ENCODE measurements around the gene TMOD3. TPM values are rescaled to one million over a fixed set of nuclear protein-coding genes. Genes with fewer than 3 reads are reported as not detected.
A peak's percentile ranks its signal among the peaks of the same experiment; 100 is the strongest.

Gene TMOD3
- 24.0 TPM for polyA plus RNA-seq (2013, experiment 1 of 2)
- 24.4 TPM for polyA plus RNA-seq (2013, experiment 2 of 2)

GRCh38 chr15:51829376-51830275 is at the start of gene TMOD3:
TSS of gene TMOD3 (plus strand) at chr15:51829653. CDS start at chr15:51862885, 33,232 bp downstream.
- no peak within 1 kb of the TSS for H3K23ac ChIP-seq (ENCODE audit: low read length)
- H4K5ac ChIP-seq (ENCODE audit: low read length) = no peak within 1 kb of the TSS
- peak within 1 kb of the TSS; percentile 97 for H3K56ac ChIP-seq (ENCODE audit: low read length)
- DNase-seq = peak; percentile 95
- no peaks in the 10 kb centered on the region for H3K4me1 ChIP-seq (ENCODE audit: control insufficient read depth, low read depth, low read length)
- H3K27me3 ChIP-seq (ENCODE audit: insufficient read depth, low read length, poor library complexity) = no peaks in the 10 kb centered on the region
- peaks cover 27% of the 10 kb centered on the region for H3K79me2 ChIP-seq (ENCODE audit: control insufficient read depth, insufficient read depth, low read length)
- peak within 1 kb of the TSS; percentile 82 for H3K18ac ChIP-seq (ENCODE audit: low read length)
- WGBS (ENCODE audit: extremely low coverage, insufficient coverage, low lambda C conversion rate) = no CpG with 5 or more reads among the region's 89 CpGs
- H3K4ac ChIP-seq (ENCODE audit: low read depth, low read length) = peak within 1 kb of the TSS; percentile 75
- H3K27ac ChIP-seq (ENCODE audit: low read depth, low read length) = peak within 1 kb of the TSS; percentile 58
- H4K8ac ChIP-seq (ENCODE audit: low read depth, low read length) = peak within 1 kb of the TSS; percentile 59
- H2BK15ac ChIP-seq (replicated peaks; ENCODE audit: low read depth) = no peak within 1 kb of the TSS
- H3K9ac ChIP-seq (ENCODE audit: low read length) = peak within 1 kb of the TSS; percentile 89
- no peak within 1 kb of the TSS for H2BK5ac ChIP-seq (ENCODE audit: low read length)
- no peaks in the 10 kb centered on the region for H3K36me3 ChIP-seq (ENCODE audit: control insufficient read depth, insufficient read depth, low read length)
- H3K79me1 ChIP-seq (ENCODE audit: low read length) = peaks cover 2% of the 10 kb centered on the region
- peak within 1 kb of the TSS; percentile 49 for H3K4me3 ChIP-seq (ENCODE audit: low read length)
- no peak within 1 kb of the TSS for H2AK5ac ChIP-seq (ENCODE audit: low read length)
- H2BK120ac ChIP-seq (ENCODE audit: low read depth, low read length) = no peak within 1 kb of the TSS
- peak within 1 kb of the TSS; percentile 65 for H3K4me2 ChIP-seq (ENCODE audit: low read length)

DNA sequence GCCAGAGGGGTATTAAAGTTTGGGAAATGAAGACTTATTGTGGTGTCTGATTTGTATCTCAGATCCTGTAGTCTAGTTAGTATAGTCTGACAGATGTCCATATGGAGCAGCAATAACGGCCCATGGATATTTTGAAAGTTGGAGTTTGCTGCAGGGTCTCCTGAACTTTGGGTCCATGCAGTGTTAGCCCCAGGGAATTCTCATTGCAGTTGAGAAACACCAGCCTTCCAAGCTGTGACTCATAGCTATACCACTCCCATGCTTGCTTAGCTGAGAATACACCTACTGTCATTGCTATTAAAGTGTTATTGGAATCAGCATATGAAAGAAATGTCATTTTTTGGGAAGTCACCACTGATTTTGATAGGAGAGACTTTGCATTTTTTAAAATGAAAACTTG is 48.8 kb upstream of the TMOD3 start:
- Histone ChIP-seq H2BK5ac (ENCODE audit: low read length) (no peak overlapping the region), H3K4me1 (ENCODE audit: control insufficient read depth, low read depth, low read length) (no peaks in the 10 kb centered on the region), H2BK15ac (replicated peaks; ENCODE audit: low read depth) (no peak overlapping the region), H3K79me2 (ENCODE audit: control insufficient read depth, insufficient read depth, low read length) (no peaks in the 10 kb centered on the region), H3K27ac (ENCODE audit: low read depth, low read length) (no peak overlapping the region), H3K4me3 (ENCODE audit: low read length) (no peak overlapping the region), H2BK120ac (ENCODE audit: low read depth, low read length) (no peak overlapping the region), H3K9ac (ENCODE audit: low read length) (no peak overlapping the region), H3K4ac (ENCODE audit: low read depth, low read length) (no peak overlapping the region), H3K27me3 (ENCODE audit: insufficient read depth, low read length, poor library complexity) (no peaks in the 10 kb centered on the region), H2AK5ac (ENCODE audit: low read length) (no peak overlapping the region), H3K23ac (ENCODE audit: low read length) (no peak overlapping the region), H3K18ac (ENCODE audit: low read length) (no peak overlapping the region), H4K8ac (ENCODE audit: low read depth, low read length) (no peak overlapping the region), H3K56ac (ENCODE audit: low read length) (no peak overlapping the region), H3K79me1 (ENCODE audit: low read length) (no peaks in the 10 kb centered on the region), H3K36me3 (ENCODE audit: control insufficient read depth, insufficient read depth, low read length) (no peaks in the 10 kb centered on the region), H3K4me2 (ENCODE audit: low read length) (no peak overlapping the region), H4K5ac (ENCODE audit: low read length) (no peak overlapping the region)
- no peak for DNase-seq
- no CpG with 5 or more reads among the region's 1 CpG for WGBS (ENCODE audit: extremely low coverage, insufficient coverage, low lambda C conversion rate)

- no peak overlapping the region for H4K5ac ChIP-seq (ENCODE audit: low read length)
- no peaks in the 10 kb centered on the region for H3K79me1 ChIP-seq (ENCODE audit: low read length)
- H3K56ac ChIP-seq (ENCODE audit: low read length) = no peak overlapping the region
- no peak for DNase-seq
- no peak overlapping the region for H3K4me3 ChIP-seq (ENCODE audit: low read length)
- no peak overlapping the region for H3K18ac ChIP-seq (ENCODE audit: low read length)
- H2BK120ac ChIP-seq (ENCODE audit: low read depth, low read length) = no peak overlapping the region
- H3K4ac ChIP-seq (ENCODE audit: low read depth, low read length) = no peak overlapping the region
- no peak overlapping the region for H2BK5ac ChIP-seq (ENCODE audit: low read length)
- no peaks in the 10 kb centered on the region for H3K4me1 ChIP-seq (ENCODE audit: control insufficient read depth, low read depth, low read length)
- H3K27me3 ChIP-seq (ENCODE audit: insufficient read depth, low read length, poor library complexity) = no peaks in the 10 kb centered on the region
- H3K9ac ChIP-seq (ENCODE audit: low read length) = no peak overlapping the region
- H4K8ac ChIP-seq (ENCODE audit: low read depth, low read length) = no peak overlapping the region
- no peak overlapping the region for H3K27ac ChIP-seq (ENCODE audit: low read depth, low read length)
- no peaks in the 10 kb centered on the region for H3K79me2 ChIP-seq (ENCODE audit: control insufficient read depth, insufficient read depth, low read length)
- no peak overlapping the region for H2AK5ac ChIP-seq (ENCODE audit: low read length)
- H2BK15ac ChIP-seq (replicated peaks; ENCODE audit: low read depth) = no peak overlapping the region
- no CpG with 5 or more reads among the region's 2 CpGs for WGBS (ENCODE audit: extremely low coverage, insufficient coverage, low lambda C conversion rate)
- no peak overlapping the region for H3K4me2 ChIP-seq (ENCODE audit: low read length)
- H3K36me3 ChIP-seq (ENCODE audit: control insufficient read depth, insufficient read depth, low read length) = no peaks in the 10 kb centered on the region
- no peak overlapping the region for H3K23ac ChIP-seq (ENCODE audit: low read length)
Observed at GRCh38 chr15:51781506-51781905, 47.9 kb upstream of the TMOD3 start.

DNA sequence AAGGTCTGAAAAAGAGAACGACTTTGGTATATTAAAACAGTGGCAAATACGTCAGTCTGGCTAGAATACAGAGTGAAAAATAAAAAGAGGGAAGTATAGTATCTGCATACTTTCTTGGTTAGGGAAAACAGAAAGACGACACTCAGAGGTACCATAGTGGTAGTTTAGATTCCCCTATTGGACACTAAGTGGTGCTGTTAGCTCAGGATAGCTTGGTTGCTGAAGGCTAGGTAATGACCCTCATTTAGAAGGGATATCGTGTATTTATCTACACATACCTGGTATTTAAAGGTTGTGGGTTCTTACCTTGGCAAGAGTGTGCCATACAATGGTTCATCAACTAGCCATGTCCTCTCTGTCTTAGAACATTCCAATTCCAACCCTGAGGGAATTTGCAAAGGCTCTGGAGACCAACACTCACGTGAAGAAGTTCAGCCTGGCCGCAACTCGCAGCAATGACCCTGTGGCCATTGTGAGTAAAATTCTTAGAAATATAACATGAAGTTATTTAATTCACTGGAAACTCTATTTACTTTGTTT is 47.0 kb upstream of the TMOD3 start:
- no peak overlapping the region for H3K4me3 ChIP-seq (ENCODE audit: low read length)
- H3K36me3 ChIP-seq (ENCODE audit: control insufficient read depth, insufficient read depth, low read length) = no peaks in the 10 kb centered on the region
- no peak overlapping the region for H3K4me2 ChIP-seq (ENCODE audit: low read length)
- no peaks in the 10 kb centered on the region for H3K79me1 ChIP-seq (ENCODE audit: low read length)
- H3K4me1 ChIP-seq (ENCODE audit: control insufficient read depth, low read depth, low read length) = no peaks in the 10 kb centered on the region
- no peak overlapping the region for H2BK5ac ChIP-seq (ENCODE audit: low read length)
- no peak overlapping the region for H3K23ac ChIP-seq (ENCODE audit: low read length)
- H3K9ac ChIP-seq (ENCODE audit: low read length) = no peak overlapping the region
- H2BK15ac ChIP-seq (replicated peaks; ENCODE audit: low read depth) = no peak overlapping the region
- no peak overlapping the region for H4K5ac ChIP-seq (ENCODE audit: low read length)
- H3K56ac ChIP-seq (ENCODE audit: low read length) = no peak overlapping the region
- H3K27me3 ChIP-seq (ENCODE audit: insufficient read depth, low read length, poor library complexity) = no peaks in the 10 kb centered on the region
- no CpG with 5 or more reads among the region's 7 CpGs for WGBS (ENCODE audit: extremely low coverage, insufficient coverage, low lambda C conversion rate)
- no peak overlapping the region for H3K27ac ChIP-seq (ENCODE audit: low read depth, low read length)
- no peak overlapping the region for H3K4ac ChIP-seq (ENCODE audit: low read depth, low read length)
- peak; percentile 48 for DNase-seq
- no peak overlapping the region for H2AK5ac ChIP-seq (ENCODE audit: low read length)
- no peak overlapping the region for H2BK120ac ChIP-seq (ENCODE audit: low read depth, low read length)
- H3K79me2 ChIP-seq (ENCODE audit: control insufficient read depth, insufficient read depth, low read length) = no peaks in the 10 kb centered on the region
- H3K18ac ChIP-seq (ENCODE audit: low read length) = no peak overlapping the region
- H4K8ac ChIP-seq (ENCODE audit: low read depth, low read length) = no peak overlapping the region

GRCh38 chr15:51783967-51784366 is 45.5 kb upstream of the TMOD3 start:
- Histone ChIP-seq H2BK5ac (ENCODE audit: low read length) (no peak overlapping the region), H3K23ac (ENCODE audit: low read length) (no peak overlapping the region), H2AK5ac (ENCODE audit: low read length) (no peak overlapping the region), H4K8ac (ENCODE audit: low read depth, low read length) (no peak overlapping the region), H4K5ac (ENCODE audit: low read length) (no peak overlapping the region), H3K36me3 (ENCODE audit: control insufficient read depth, insufficient read depth, low read length) (no peaks in the 10 kb centered on the region), H3K4ac (ENCODE audit: low read depth, low read length) (no peak overlapping the region), H3K27me3 (ENCODE audit: insufficient read depth, low read length, poor library complexity) (no peaks in the 10 kb centered on the region), H2BK15ac (replicated peaks; ENCODE audit: low read depth) (no peak overlapping the region), H3K56ac (ENCODE audit: low read length) (no peak overlapping the region), H3K79me2 (ENCODE audit: control insufficient read depth, insufficient read depth, low read length) (no peaks in the 10 kb centered on the region), H2BK120ac (ENCODE audit: low read depth, low read length) (no peak overlapping the region), H3K4me2 (ENCODE audit: low read length) (no peak overlapping the region), H3K18ac (ENCODE audit: low read length) (no peak overlapping the region), H3K4me3 (ENCODE audit: low read length) (no peak overlapping the region), H3K79me1 (ENCODE audit: low read length) (no peaks in the 10 kb centered on the region), H3K9ac (ENCODE audit: low read length) (no peak overlapping the region), H3K27ac (ENCODE audit: low read depth, low read length) (no peak overlapping the region), H3K4me1 (ENCODE audit: control insufficient read depth, low read depth, low read length) (no peaks in the 10 kb centered on the region)
- no CpG with 5 or more reads among the region's 3 CpGs for WGBS (ENCODE audit: extremely low coverage, insufficient coverage, low lambda C conversion rate)
- DNase-seq = no peak
